ENCODE measurements around the gene NUDT8.
"Not testable (repeated sequence)": the region's sequence is repeated elsewhere in the genome, so short reads cannot be mapped to it uniquely, and the experiment has no call there.

The NUDT8 gene

DNA sequence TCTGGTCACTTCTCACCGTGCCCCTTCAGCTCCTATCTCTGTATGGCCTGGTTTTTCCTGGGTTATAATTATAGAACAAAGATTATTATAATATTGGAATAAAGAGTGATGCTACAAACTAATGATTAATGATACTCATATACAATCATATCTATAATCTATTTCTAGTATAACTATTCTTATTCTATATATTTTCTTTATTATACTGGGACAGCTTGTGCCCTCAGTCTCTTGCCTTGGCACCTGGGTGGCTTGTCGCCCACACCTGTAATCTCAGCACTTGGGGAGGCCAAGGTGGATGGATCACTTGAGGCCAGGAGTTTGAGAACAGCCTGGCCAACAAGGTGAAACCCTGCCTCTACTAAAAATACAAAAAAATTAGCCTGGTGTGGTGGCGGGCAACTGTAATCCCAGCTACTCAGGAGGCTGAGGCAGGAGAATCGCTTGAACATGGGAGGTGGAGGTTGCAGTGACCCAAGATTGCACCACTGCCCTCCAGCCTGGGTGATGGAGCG, 30.0 kb upstream of the NUDT8 start:
- DNase-seq, result not testable (repeated sequence)

DNA sequence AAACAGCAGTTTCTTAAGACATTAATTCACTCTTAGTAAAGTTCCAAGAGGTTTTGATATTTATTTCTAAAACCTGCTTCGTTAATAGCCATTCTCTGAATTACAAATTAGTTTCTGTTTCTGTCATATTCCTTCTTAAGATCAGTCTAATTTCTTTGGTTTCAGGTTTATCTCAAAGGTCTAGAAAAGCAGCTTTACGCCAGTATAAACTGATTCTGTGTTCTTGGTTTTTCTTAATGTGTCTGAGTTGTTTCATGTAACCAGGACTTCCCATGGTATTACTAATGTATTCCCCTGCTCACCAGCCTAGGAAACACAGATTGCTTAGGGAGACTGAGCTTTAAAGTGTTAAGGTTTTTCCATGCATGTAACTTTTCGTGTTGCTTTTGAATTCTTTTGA, 27.6 kb upstream of the NUDT8 start:
- DNase-seq, result no peak

- DNase-seq, result no peak
These were observed 26.7 kb upstream of the NUDT8 start for GRCh38 chr11:67656278-67656922.

- DNase-seq, result no peak
These were observed 24.5 kb upstream of the NUDT8 start for GRCh38 chr11:67654225-67654624.

- peak; percentile 6 for DNase-seq
These were observed 23.5 kb upstream of the NUDT8 start for GRCh38 chr11:67652965-67653845.

DNA sequence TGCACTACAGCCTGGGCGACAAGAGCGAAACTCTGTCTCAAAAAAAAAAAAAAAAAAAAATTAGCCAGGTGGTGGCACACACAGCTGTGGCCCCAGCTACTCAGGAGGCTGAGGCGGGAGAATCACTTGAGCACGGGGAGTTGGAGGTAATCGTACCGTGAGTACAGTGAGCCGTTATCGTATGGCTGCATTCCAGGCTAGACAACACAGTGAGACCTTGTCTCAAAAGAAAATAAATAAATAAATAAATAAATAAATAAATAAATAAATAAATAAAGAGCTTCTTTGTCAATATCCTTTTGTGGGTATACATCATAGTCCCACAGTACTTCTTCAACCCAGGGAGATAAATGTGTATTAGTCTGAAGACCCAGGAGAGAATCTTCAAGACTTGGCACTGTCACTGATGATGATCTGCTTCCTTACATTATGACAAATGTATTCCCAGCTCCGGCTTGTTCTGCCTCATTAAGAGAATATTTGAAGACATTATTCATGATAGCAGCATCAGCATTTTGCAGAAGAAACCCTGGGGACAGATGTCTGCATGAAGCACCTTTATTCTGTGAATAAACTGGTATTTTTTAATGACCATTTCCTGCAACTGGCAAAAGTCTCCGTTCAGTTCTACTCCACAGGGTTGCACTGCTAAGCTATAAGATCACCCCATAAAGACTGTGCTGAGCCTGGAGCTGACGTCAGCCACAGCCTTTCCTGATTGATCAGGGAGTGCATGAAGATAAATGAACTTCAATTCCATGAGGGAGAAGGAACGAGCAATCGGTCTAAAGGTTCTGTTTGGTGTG, 22.4 kb upstream of the NUDT8 start:
- peak; percentile 8 for DNase-seq

GRCh38 chr11:67649634-67650510, 20.1 kb upstream of the NUDT8 start:
- DNase-seq, result peak; percentile 5

- DNase-seq, result peak; percentile 36
These were observed 19.3 kb upstream of the NUDT8 start for GRCh38 chr11:67648796-67649613.

- peak; percentile 65 for DNase-seq
These were observed 18.5 kb upstream of the NUDT8 start for GRCh38 chr11:67648140-67648795.

GRCh38 chr11:67647471-67647870, 17.7 kb upstream of the NUDT8 start:
- DNase-seq, result no peak

DNA sequence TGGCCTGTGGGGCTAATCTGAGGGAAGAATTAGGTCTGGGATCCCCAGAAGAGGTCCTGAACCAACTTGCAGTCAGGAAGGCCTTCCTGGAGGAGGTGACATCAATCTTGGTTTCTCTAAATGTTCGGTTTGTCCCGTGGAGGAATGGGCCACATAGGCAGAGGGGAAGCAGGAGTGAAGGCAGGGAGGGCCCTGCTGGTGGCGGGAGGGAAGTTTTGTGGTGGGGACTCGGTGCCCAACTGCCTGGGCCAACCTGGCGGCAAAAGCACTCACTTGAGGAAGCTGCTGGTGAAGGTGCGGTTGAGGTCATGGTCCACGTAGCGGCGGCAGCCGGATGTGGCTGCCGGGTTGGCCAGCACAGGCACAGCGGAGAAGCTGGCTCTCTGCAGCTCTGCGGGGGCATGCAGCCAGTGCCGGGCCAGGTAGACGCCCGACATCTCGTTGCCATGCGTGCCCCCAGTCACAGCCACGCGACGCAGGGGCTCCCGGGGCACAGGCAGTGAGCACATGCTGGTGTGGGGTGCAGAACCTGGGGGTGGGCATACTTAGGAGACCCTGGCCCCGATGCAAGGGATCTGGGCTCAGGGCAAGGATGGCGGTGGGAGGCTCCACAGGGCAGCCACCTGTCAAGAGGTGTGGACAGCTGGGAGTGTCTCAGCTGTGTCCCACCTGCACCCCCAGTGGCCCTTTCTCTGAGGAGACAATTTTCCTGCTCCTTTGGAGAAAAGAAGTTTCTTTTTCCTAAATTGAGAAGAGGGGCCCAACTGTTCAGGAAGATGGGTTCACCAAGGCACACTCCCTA, 17.0 kb upstream of the NUDT8 start:
- peak; percentile 71 for DNase-seq

DNA sequence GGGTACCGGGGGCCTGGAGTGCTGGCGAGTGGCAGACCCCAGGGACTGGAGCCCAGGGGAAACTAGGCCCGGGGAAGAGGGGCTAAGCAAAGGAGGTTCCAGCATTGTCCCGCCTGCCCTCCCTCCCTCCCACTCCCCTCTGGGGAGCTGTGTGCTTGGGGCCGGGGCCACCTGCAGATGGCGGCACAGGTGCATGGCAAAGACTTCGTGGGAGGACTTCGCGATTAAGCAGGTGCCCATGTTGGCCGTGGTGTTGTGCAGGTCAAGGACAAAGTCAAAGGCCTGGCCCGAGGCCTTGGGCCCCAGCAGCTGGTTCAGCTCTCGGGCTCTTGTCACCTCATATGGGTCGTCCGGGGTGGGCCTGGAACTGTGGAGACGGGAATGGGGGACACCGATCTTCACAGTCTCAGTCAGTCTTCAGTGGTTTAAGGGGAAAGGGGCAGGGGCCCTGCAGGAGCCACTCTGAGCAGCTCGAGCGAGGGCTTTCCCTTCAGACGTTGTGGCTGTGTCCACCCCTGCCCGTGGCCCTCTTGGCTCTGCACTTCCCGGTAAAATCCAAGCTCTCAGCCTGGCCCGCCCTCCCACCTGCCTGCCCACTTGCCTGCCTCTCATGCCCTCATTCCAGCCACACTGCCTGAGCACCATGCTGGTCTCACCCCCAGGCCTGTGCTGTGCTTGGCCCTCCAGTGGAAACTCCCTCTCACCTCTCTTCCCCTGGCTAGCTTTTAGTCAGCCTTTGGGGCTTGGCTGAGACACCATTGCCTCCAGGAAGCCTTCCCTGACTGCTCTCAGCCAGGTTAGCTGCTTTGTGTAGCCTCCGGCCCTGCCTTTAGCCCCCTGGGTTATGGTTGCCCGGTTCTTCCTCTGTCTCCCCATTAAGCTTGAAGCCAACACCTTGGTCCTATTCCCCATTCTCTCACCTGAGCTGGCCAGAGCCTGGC, 16.1 kb upstream of the NUDT8 start:
- DNase-seq, result no peak

DNA sequence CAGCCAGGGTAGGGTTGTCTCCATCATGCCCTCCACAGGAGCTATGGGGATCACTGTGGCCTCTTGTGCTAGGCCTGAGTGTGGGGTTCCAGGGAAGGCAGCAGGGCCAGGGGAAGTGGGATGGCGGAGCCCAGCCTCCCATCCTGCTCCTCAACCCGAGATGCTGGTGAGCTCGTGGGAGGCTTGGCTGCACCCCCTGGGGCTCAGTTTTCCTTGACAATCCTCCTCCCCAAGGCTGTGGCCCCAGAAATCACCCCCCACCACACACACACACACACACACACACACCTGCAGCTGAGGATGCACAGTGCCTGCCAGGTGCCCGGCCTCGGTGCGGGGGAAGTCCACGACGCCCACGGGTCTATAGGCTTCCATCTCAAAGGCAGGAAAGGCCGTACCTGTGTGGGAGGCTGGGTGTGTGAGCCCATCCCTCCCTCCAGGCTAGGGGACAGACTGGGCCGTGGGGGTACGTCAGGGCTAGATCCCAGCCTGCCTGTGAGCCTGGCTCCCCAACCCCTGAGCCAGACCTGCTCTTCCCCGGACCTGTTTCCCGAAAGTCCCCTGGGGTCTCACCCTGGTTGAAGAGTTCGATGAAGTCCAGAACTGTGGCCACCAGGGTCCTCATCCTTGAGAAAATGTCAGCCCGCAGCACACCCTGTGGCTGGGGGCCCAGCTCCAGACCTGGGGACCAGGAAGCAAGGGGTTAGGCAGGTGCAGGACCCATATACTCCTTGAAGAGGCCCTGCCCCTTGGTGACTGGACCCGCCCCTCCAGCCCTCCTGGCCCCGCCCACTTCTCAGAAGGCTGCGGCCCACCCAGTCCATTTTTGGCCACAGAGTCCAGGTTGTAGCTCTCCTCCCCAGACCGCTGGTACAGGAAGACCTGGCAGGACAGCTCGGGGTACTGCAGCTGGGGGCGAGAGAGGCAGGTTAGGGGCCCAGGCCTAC, 15.0 kb upstream of the NUDT8 start:
- DNase-seq, result no peak

DNA sequence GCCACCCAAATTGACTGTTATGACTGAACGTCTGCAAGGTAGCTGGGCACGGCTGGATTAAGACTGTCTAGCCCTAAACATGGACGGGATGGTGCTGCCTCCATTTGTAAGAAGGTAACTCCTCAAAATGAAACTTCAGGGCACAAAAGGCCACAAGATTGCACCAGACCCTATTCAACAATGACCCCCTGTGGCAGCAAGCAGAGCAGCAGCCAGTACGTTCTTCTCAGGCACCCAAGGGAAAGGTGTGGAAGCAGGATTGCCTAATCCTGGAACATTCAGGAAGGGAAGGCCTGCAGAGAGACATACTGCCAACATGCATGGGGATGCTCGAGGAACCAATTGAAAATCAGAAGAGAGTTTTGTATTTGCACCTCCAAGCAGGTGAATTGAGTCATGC, 14.3 kb upstream of the NUDT8 start:
- no peak for DNase-seq

DNA sequence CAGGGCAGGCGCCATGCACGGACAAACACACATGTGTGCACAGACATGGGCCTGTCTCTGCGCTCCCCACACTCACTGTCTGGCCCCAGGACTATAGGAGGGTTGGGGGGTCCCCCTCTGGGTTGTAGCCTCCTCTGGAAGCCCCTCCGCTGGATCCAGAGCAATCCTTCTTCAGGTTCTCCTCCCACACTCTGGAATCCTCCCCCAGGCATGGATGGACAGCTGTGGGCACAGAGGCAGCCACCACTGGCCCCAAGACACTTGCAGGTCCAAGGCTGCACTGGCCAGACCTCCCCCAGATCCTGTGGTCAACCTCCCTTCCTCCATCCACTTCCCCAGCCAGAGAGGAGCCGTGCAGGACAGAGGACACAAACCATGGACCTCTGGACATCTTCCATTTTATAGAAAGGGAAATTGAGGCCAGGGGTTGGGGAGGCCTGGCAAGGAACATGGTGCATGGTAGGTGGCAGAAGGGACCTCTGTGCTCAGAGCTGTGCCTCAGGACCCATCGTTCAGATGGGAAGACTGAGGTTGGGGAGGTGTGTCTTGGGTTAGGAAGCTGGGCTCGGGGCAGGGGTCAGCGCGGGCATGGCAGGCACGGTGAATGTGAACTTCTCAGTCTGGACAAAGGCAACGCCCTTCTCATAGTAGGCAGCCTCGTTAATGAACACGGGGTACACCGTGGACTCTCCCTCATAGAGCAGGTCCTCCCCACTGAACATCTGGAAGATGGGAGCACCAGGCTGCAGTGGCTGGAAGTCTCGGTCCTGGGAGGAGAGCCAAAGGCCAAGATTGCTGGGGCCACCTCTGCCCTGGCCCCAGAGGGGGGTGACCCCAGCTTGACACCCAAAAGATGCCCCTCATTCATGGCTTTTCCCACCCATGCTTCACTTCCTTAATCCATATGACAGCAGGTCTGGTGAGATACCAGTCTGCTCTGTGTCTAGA, 12.7 kb upstream of the NUDT8 start:
- DNase-seq, result no peak
